Mucosa of stomach (tissue), 1 donor: Measurements from ENCODE around the gene IFNA17.
"Not testable (repeated sequence)": the region's sequence is repeated elsewhere in the genome, so short reads cannot be mapped to it uniquely, and the experiment has no call there.

ENCODE experiments used
- H3K27me3 ChIP-seq: one replicate; pipeline ENCODE4 v1.7.0; 2013; ENCODE audit warnings: mild to moderate bottlenecking, low read length; ENCODE audit not compliant: control insufficient read depth, insufficient read depth
- H3K36me3 ChIP-seq: one replicate; pipeline ENCODE4 v1.7.0; 2013; ENCODE audit warnings: low read length; ENCODE audit not compliant: control insufficient read depth, insufficient read depth
- H3K4me1 ChIP-seq: one replicate; pipeline ENCODE4 v1.7.0; 2013; ENCODE audit warnings: mild to moderate bottlenecking, low read length; ENCODE audit not compliant: control insufficient read depth, insufficient read depth
- H3K4me3 ChIP-seq: one replicate; pipeline ENCODE4 v1.7.0; 2013; ENCODE audit warnings: low read length
- H3K9ac ChIP-seq: one replicate; pipeline ENCODE4 v1.7.0; 2013; ENCODE audit warnings: mild to moderate bottlenecking, low read length, moderate library complexity
- H3K9me3 ChIP-seq: one replicate; pipeline ENCODE4 v1.7.0; 2013; ENCODE audit warnings: mild to moderate bottlenecking, low read length, moderate library complexity; ENCODE audit not compliant: control insufficient read depth
- donor health status: Pancreatic carcinoma.

Gene IFNA17

DNA sequence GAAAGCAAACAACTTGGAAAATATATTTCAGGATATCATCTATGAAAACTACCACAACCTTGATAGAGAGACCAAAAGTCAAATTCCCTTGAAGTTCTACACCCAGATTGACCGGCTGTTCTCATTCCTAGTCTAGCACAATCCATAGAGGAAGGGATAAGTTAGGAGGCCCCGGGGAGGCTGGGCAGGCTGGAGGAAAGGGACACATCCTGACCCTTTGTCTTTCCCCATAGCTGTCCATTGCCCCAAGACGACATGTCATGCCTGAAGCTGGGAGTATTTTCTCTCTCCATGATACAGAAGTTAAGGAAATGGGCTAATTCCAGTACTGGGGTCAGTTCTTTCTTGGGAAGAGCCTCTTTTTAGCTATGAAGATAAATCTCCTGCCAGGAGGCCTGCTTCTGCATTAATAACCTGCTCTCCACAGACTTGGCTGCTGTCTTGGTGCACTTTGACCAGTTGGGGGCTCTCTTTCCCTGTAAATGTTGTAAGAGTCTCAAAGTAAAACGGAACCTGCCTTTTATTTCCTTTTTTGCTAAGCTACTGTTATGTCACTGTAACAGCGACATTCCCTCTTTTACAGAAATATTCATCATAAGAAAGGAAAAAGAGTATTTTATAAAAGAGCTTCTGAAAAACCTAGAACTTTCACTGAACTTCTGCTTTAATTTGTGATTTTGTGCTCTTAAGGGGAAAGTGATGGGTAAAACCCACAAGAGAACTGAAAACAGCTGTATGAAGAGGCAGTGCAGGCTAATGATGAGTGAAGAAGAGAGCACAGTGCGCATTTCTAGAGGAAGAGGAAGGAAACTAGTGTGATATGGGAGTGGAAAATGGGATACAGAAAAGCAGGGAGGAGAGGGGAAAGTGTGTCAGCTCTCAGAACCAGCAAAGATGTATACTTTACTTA, 32.9 kb downstream of the IFNA17 start:
- H3K36me3 ChIP-seq, H3K27me3 ChIP-seq, H3K4me1 ChIP-seq, H3K9ac ChIP-seq, H3K9me3 ChIP-seq, H3K4me3 ChIP-seq: not testable (repeated sequence)

DNA sequence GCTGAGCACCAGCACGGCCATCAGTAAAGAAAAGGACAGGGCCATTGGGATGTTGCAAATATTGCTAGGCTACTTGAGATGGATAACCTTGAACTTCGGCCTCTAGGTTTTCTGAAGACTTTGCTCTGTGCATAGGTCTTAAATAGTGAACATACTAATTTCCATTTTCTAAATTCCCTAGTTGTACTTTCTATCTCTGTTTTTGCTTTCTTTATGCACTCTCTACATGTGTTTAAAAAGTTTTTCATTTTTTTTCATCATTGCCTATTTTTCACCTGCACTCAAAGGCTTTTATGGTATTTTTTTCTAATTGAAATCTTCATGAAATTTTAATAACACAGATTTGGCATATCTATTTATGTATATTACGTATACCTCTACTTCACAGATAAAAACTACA, 40.5 kb downstream of the IFNA17 start, which contains the start of gene IFNA4:
IFNA4 (minus strand) TSS at position 101 of the 400 bp plus-strand sequence; CDS start at position 45, 56 bp downstream.
- H3K27me3 ChIP-seq, H3K9me3 ChIP-seq, H3K36me3 ChIP-seq, H3K9ac ChIP-seq, H3K4me1 ChIP-seq, H3K4me3 ChIP-seq: not testable (repeated sequence)

DNA sequence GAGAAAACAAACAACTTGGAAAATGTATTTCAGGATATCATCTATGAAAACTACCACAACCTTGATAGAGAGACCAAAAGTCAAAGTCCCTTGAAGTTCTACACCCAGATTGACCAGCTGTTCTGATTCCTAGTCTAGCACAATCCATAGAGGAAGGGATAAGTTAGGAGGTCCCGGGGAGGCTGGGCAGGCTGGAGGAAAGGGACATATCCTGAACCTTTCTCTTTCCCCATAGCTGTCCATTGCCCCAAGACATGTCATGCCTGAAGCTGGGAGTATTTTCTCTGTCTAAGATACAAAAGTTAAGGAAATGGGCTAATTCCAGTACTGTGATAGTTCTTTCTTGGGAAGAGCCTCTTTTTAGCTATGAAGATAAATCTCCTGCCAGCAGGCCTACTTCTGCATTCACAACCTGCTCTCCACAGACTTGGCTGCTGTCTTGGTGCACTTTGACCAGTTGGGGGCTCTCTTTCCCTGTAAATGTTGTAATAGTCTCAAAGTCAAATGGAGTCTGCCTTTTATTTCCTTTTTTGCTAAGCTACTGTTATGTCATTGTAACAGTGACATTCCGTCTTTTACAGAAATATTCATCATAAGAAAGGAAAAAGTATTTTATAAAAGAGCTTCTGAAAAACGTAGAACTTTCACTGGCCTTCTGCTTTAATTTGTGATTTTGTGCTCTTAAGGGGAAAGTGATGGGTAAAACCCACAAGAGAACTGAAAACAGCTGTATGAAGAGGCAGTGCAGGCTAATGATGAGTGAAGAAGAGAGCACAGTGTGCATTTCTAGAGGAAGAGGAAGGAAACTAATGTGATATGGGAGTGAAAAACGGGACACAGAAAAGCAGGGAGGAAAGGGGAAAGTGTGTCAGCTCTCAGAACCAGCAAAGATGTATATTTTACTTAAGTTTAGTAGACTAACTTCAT, 44.9 kb downstream of the IFNA17 start:
- H3K9ac ChIP-seq, H3K4me1 ChIP-seq, H3K9me3 ChIP-seq, H3K4me3 ChIP-seq, H3K27me3 ChIP-seq, H3K36me3 ChIP-seq: not testable (repeated sequence)
